GM12878 (cell line): Measurements from ENCODE around the gene HK1. TPM values are rescaled to one million over a fixed set of nuclear protein-coding genes. Genes with fewer than 3 reads are reported as not detected.

Experiments
- ATAC-seq: fragments of 200-7000 bp; cut with Tn5 transposase; 3 replicates; pipeline ENCODE4 v1.9.1; 2020; ENCODE audit warnings: mild to moderate bottlenecking, moderate library complexity
- BruUV-seq: library from RNA; stranded (reverse); fragments of 400-500 nt; replicated peaks from 2 replicates; lab custom pipeline; 2021; lab: Mats Ljungman, UMichigan
- CTCF ChIA-PET: fragments of 300-600 bp; sonication (Branson Sonifier 250); formaldehyde crosslinking; extraction: SDS; loops from one replicate; lab custom pipeline; 2021; ENCODE audit warnings: inconsistent platforms; lab: Yijun Ruan, JAX
- POLR2A ChIA-PET: fragments of 350-600 bp; formaldehyde crosslinking; extraction: SDS; loops from one replicate; lab custom pipeline; 2021; ENCODE audit warnings: inconsistent platforms; lab: Charles Lee
- RAD21 ChIA-PET: fragments of 300-600 bp; sonication (Branson Sonifier 250); formaldehyde crosslinking; loops from one replicate; lab custom pipeline; 2023; ENCODE audit warnings: antibody characterized with exemption; ENCODE audit not compliant: unreplicated experiment; lab: Charles Lee
- SMC1A ChIA-PET: fragments of 300-600 bp; sonication (Branson Sonifier 250); formaldehyde crosslinking; loops from one replicate; lab custom pipeline; 2023; ENCODE audit not compliant: unreplicated experiment, uncharacterized antibody; lab: Charles Lee
- DNase-seq: peaks from one replicate; pipeline ENCODE4 v3.0.0-alpha.2; 2011; ENCODE audit warnings: low read depth, low spot score
- FAIRE-seq: peaks from 3 replicates; lab custom pipeline; 2011; peaks lifted over from hg19 to GRCh38; lab: Jason Lieb, UNC
- H2AFZ ChIP-seq: 2 replicates; pipeline ENCODE4 v1.6.0; 2011; ENCODE audit warnings: low read depth, low read length, control low read depth; ENCODE audit not compliant: control insufficient read depth
- H3K27ac ChIP-seq: 2 replicates; pipeline ENCODE4 v1.5.1; 2011; ENCODE audit warnings: control low read depth; ENCODE audit not compliant: control insufficient read depth, insufficient read depth
- H3K27me3 ChIP-seq, 2 experiments: replicated peaks in 1 of 2; 2 replicates each; pipeline versions ENCODE4 v1.6.0 to v1.6.1; 2011; ENCODE audit warnings: low read length in 1 of 2; ENCODE audit not compliant: control insufficient read depth in 2 of 2, insufficient read depth in 2 of 2
- H3K36me3 ChIP-seq, 2 experiments: 2 replicates each; pipeline ENCODE4 v1.5.1; 2011; ENCODE audit warnings: low read length in 1 of 2; ENCODE audit not compliant: control insufficient read depth in 2 of 2, insufficient read depth in 2 of 2
- H3K4me1 ChIP-seq: 2 replicates; pipeline ENCODE4 v1.6.1; 2011; ENCODE audit warnings: mild to moderate bottlenecking, low read length, moderate library complexity, mixed read lengths; ENCODE audit not compliant: control insufficient read depth, insufficient read depth
- H3K4me2 ChIP-seq: 2 replicates; pipeline ENCODE4 v1.6.0; 2011; ENCODE audit warnings: control low read depth; ENCODE audit not compliant: control insufficient read depth, insufficient read depth
- H3K4me3 ChIP-seq: fragments of 200-600 bp; sonication (generic); 2 replicates; pipeline ENCODE4 v1.5.1; 2016
- H3K79me2 ChIP-seq: 2 replicates; pipeline ENCODE4 v1.6.0; 2011; ENCODE audit warnings: low read length; ENCODE audit not compliant: control insufficient read depth, insufficient read depth
- H3K9ac ChIP-seq: 2 replicates; pipeline ENCODE4 v1.8.0; 2011; ENCODE audit warnings: low read length, control low read depth, mixed read lengths; ENCODE audit not compliant: control insufficient read depth, insufficient read depth
- H3K9me3 ChIP-seq: replicated peaks from 3 replicates; pipeline ENCODE4 v1.5.1; 2011; ENCODE audit warnings: mild to moderate bottlenecking, low read length; ENCODE audit not compliant: control insufficient read depth, insufficient read depth
- H4K20me1 ChIP-seq: 2 replicates; pipeline ENCODE4 v1.6.0; 2011; ENCODE audit not compliant: control insufficient read depth, insufficient read depth
- CBFB ChIP-seq: IDR thresholded peaks from 2 replicates; pipeline ENCODE4 v1.6.1; 2016; ENCODE audit warnings: antibody characterized with exemption, low read depth
- CEBPB ChIP-seq, 2 experiments: fragments of 150-350 bp in 1 of 2; IDR thresholded peaks; 2 replicates each; pipeline ENCODE4 v1.6.1; 2012 to 2014; ENCODE audit warnings: low read depth in 2 of 2, low read length in 2 of 2, borderline replicate concordance in 1 of 2, inconsistent platforms in 1 of 2
- CREB1 ChIP-seq: IDR thresholded peaks from 2 replicates; pipeline ENCODE4 v1.6.1; 2012; ENCODE audit warnings: low read depth, mild to moderate bottlenecking, inconsistent platforms
- IRF3 ChIP-seq: fragments of 450-650 bp; IDR thresholded peaks from 2 replicates; pipeline ENCODE4 v1.6.1; 2014; ENCODE audit warnings: mild to moderate bottlenecking
- KLF5 ChIP-seq: fragments of 450-650 bp; IDR thresholded peaks from 2 replicates; pipeline ENCODE4 v1.6.1; 2014; ENCODE audit warnings: mild to moderate bottlenecking; ENCODE audit not compliant: partially characterized antibody
- MYB ChIP-seq: fragments of 150-350 bp; IDR thresholded peaks from 2 replicates; pipeline ENCODE4 v1.6.1; 2014; ENCODE audit warnings: mild to moderate bottlenecking, low read depth, low read length, borderline replicate concordance
- NFIC ChIP-seq: IDR thresholded peaks from 2 replicates; pipeline ENCODE4 v1.6.1; 2012; ENCODE audit warnings: low read depth, mild to moderate bottlenecking, inconsistent platforms, low read length, moderate library complexity
- NFYA ChIP-seq: IDR thresholded peaks from 2 replicates; pipeline ENCODE4 v1.6.1; 2011; ENCODE audit warnings: low read depth, mild to moderate bottlenecking, low read length, improper control_type of control experiment, borderline replicate concordance
- NFYB ChIP-seq: IDR thresholded peaks from 2 replicates; pipeline ENCODE4 v1.6.1; 2011; ENCODE audit warnings: low read depth, mild to moderate bottlenecking, low read length, improper control_type of control experiment, moderate library complexity; ENCODE audit not compliant: insufficient read depth
- RUNX3 ChIP-seq: IDR thresholded peaks from 2 replicates; pipeline ENCODE4 v1.6.1; 2012; ENCODE audit warnings: low read length, inconsistent platforms
- STAT1 ChIP-seq: fragments of 450-650 bp; conservative IDR thresholded peaks from 2 replicates; pipeline ENCODE4 v1.6.1; 2014; ENCODE audit warnings: antibody characterized with exemption, mild to moderate bottlenecking
- YY1 ChIP-seq: IDR thresholded peaks from 2 replicates; pipeline ENCODE4 v1.6.1; 2011; ENCODE audit warnings: low read depth, mild to moderate bottlenecking, low read length
- ZNF207 ChIP-seq: fragments of 450-650 bp; IDR thresholded peaks from 2 replicates; pipeline ENCODE4 v1.6.1; 2014; ENCODE audit warnings: antibody characterized with exemption, mild to moderate bottlenecking, borderline replicate concordance
- ZSCAN29 ChIP-seq: fragments of 450-650 bp; IDR thresholded peaks from 2 replicates; pipeline ENCODE4 v1.6.1; 2017; ENCODE audit warnings: mild to moderate bottlenecking, moderate library complexity
- WGBS: methylation state at CpG from one replicate; pipeline ENCODE4 v1.1.6; 2016; ENCODE audit warnings: low lambda C conversion rate; ENCODE audit not compliant: insufficient replicate concordance, insufficient coverage; ENCODE audit errors: missing lambda C conversion rate; 5-methylcytosine and 5-hydroxymethylcytosine counted together
- in situ Hi-C: fragments of 300-500 bp; cut with MboI; formaldehyde crosslinking; loops from 9 replicates; pipeline ENCODE4 v1.14.3; 2018; ENCODE audit warnings: mixed read lengths
- intact Hi-C: fragments of 100-400 bp; cut with micrococcal nuclease; formaldehyde crosslinking; loops from one replicate; pipeline ENCODE4 v1.14.2; 2022; ENCODE audit not compliant: unreplicated experiment
- polyA plus RNA-seq, 11 experiments: library from polyadenylated mRNA; depleted of rRNA in 4 of 11; unstranded in 6 of 11; stranded (reverse) in 5 of 11; fragments of >200 nt; fragmentation: Nextera tagmentation in 4 of 11; fragmentation: Illumina TruSeq in 1 of 11; extraction: Ambion mirVana in 4 of 11; extraction: Trizol in 1 of 11; gene quantifications; 1 replicate in 1 of 11; 2 replicates in 10 of 11; pipeline versions ENCODE4 v1.2.1 to v1.2.3, GENCODE V29; 2011 to 2016; ENCODE audit warnings: inconsistent platforms in 2 of 11, missing spikeins in 2 of 11, low read depth in 1 of 11
- total RNA-seq, 4 experiments: library from RNA; depleted of rRNA in 3 of 4; stranded (reverse); fragments of >200 nt in 3 of 4; fragmentation: Illumina TruSeq in 1 of 4; extraction: Trizol in 1 of 4; gene quantifications; 2 replicates each; pipeline versions ENCODE4 v1.2.1 to v1.2.3, GENCODE V29; 2013 to 2021
- TF ChIP-seq, protein P1 (sequence below): IDR thresholded peaks from 2 replicates; pipeline ENCODE4 v1.6.1; 2011; ENCODE audit warnings: low read depth, low read length, improper control_type of control experiment, borderline replicate concordance
- TF ChIP-seq, protein P2 (sequence below): IDR thresholded peaks from 2 replicates; pipeline ENCODE4 v1.6.1; 2011; ENCODE audit warnings: mild to moderate bottlenecking, low read depth, low read length, moderate library complexity; ENCODE audit not compliant: insufficient replicate concordance
- TF ChIP-seq, protein P3 (sequence below): IDR thresholded peaks from 2 replicates; pipeline ENCODE4 v1.6.1; 2012; ENCODE audit warnings: low read depth, low read length, improper control_type of control experiment

HK1 gene
- total and polyA plus RNA-seq, 10 of the 15 experiments (the other 5 are each of a cell fraction or from before 2014, with no cell fraction given): 3.4 to 77.3 (median 46.6) TPM

DNA sequence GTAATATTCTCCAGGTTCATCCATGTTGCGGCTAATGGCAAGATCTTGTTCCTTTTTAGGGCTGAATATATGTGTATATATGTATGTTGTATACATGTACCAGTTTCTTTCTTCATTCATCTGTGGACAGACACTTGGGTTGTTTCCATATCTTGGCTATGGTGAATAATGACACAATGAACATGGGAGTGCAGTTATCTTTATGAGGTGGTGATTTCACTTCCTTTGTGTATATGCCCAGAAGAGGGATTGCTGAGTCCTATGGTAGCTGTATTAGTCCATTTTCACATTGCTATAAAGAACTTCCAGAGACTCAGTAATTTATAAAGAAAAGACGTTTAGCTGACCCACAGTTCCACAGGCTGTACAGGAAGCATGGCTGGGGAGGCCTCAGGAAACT is 155.9 kb downstream of the HK1 start:
- Histone ChIP-seq H3K4me2 (no peak overlapping the region), H3K4me3 (no peak overlapping the region), H3K4me1 (no peaks in the 10 kb centered on the region; the same call in 1 of the 2 replicates), H3K27ac (no peak overlapping the region), H3K9ac (no peak overlapping the region), H3K27me3 (no peaks in the 10 kb centered on the region; a peak in 2 of 4 replicates), H3K36me3 (no peaks in the 10 kb centered on the region), H3K9me3 (no peaks in the 10 kb centered on the region; the same call in 2 of the 3 replicates), H2AFZ (no peak overlapping the region), H3K79me2 (no peaks in the 10 kb centered on the region), H4K20me1 (no peaks in the 10 kb centered on the region)
- intact Hi-C loops (no loop called here), in situ Hi-C loops (no loop called here)
- ChIA-PET CTCF (interaction anchor here (0.6 to 1.5 kb wide), 4 partner anchors 12 to 84 kb away, joined by 3 to 4 read pairs (median 3); no protein-coding TSS in a partner anchor), RAD21 (no interaction called here), SMC1A (interaction anchor here (1.7 kb wide), 1 partner anchor 26 kb away, joined by 4 read pairs; no protein-coding TSS in a partner anchor), POLR2A (no interaction called here)
- DNase-seq (no peak), ATAC-seq (no peak), FAIRE-seq (no peak)
- TF ChIP-seq, protein P1, sequence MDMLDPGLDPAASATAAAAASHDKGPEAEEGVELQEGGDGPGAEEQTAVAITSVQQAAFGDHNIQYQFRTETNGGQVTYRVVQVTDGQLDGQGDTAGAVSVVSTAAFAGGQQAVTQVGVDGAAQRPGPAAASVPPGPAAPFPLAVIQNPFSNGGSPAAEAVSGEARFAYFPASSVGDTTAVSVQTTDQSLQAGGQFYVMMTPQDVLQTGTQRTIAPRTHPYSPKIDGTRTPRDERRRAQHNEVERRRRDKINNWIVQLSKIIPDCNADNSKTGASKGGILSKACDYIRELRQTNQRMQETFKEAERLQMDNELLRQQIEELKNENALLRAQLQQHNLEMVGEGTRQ: no peak
- TF ChIP-seq, protein P2, sequence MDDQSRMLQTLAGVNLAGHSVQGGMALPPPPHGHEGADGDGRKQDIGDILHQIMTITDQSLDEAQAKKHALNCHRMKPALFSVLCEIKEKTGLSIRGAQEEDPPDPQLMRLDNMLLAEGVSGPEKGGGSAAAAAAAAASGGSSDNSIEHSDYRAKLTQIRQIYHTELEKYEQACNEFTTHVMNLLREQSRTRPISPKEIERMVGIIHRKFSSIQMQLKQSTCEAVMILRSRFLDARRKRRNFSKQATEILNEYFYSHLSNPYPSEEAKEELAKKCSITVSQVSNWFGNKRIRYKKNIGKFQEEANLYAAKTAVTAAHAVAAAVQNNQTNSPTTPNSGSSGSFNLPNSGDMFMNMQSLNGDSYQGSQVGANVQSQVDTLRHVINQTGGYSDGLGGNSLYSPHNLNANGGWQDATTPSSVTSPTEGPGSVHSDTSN: no peak
- no peak for TF ChIP-seq NFYA
- TF ChIP-seq CBFB: no peak
- no peak for TF ChIP-seq RUNX3
- TF ChIP-seq MYB: no peak
- no peak for TF ChIP-seq NFYB
- no peak for TF ChIP-seq CREB1
- TF ChIP-seq KLF5: no peak
- TF ChIP-seq, protein P3, sequence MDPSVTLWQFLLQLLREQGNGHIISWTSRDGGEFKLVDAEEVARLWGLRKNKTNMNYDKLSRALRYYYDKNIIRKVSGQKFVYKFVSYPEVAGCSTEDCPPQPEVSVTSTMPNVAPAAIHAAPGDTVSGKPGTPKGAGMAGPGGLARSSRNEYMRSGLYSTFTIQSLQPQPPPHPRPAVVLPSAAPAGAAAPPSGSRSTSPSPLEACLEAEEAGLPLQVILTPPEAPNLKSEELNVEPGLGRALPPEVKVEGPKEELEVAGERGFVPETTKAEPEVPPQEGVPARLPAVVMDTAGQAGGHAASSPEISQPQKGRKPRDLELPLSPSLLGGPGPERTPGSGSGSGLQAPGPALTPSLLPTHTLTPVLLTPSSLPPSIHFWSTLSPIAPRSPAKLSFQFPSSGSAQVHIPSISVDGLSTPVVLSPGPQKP: no peak
- no peak for TF ChIP-seq ZNF207
- no peak for TF ChIP-seq NFIC
- no peak for TF ChIP-seq IRF3
- no peak for TF ChIP-seq CEBPB (IDR thresholded peaks at IDR 0.05; ENCODE audit: borderline replicate concordance in 1 of 2, low read depth in 2 of 2, low read length in 2 of 2)
- no peak for TF ChIP-seq STAT1
- TF ChIP-seq YY1: no peak
- no peak for TF ChIP-seq ZSCAN29
- 47% methylated on average over 2 of the region's 2 CpGs for WGBS
- no TSS peak for BruUV-seq
